ENCODE measurements around the gene ERP44.

DNA sequence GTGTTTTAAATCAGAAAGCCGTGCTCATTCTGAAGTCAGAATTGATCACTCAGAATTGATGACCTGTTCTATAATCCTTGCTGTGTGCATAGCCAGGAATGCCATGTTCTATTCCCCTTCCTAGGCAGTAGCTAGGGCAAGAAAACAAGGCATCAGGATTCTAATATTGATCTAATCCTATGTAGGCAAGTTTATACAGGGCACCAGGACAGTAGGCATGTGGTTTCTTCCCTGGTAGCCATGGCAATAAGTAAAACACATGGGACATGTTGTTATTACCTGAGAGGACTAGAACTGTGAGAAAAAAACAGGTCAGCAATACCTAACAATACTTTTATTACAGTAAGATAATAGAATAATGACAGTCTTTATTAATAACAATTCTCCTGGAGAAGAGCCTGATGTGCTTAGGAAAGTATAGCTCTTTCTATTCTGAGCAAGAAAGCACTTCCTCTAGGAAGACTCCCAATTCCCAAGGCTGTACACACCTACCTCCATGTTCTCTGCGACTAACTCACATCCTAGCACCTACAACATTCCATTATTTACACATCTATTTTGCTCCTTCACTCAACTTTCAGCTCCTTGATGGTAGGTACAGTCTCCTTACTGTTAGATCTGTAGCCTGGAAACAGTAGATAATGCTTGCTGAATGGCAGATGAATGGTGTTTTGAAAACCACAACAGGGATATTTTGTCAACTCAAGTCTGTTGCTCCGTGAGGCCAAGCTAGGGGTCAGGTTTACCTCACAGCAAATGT, 121.6 kb downstream of the ERP44 start:
- TF ChIP-seq, protein P1, sequence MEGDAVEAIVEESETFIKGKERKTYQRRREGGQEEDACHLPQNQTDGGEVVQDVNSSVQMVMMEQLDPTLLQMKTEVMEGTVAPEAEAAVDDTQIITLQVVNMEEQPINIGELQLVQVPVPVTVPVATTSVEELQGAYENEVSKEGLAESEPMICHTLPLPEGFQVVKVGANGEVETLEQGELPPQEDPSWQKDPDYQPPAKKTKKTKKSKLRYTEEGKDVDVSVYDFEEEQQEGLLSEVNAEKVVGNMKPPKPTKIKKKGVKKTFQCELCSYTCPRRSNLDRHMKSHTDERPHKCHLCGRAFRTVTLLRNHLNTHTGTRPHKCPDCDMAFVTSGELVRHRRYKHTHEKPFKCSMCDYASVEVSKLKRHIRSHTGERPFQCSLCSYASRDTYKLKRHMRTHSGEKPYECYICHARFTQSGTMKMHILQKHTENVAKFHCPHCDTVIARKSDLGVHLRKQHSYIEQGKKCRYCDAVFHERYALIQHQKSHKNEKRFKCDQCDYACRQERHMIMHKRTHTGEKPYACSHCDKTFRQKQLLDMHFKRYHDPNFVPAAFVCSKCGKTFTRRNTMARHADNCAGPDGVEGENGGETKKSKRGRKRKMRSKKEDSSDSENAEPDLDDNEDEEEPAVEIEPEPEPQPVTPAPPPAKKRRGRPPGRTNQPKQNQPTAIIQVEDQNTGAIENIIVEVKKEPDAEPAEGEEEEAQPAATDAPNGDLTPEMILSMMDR (IDR thresholded peaks at IDR 0.05), result no peak
- TF ChIP-seq POLR2A (IDR thresholded peaks at IDR 0.05), result no peak
